ENCODE measurements around the gene CLCN5. TPM values are rescaled to one million over a fixed set of nuclear protein-coding genes. Genes with fewer than 3 reads are reported as not detected.

Gene CLCN5
- total RNA-seq, 4 donors from 2014 or later = 5.3 to 8.0 (median 7.2) TPM

GRCh38 chrX:49995107-49995731 is 72.8 kb downstream of the CLCN5 start:
- H3K27ac ChIP-seq = no peak overlapping the region
- H3K4me1 ChIP-seq = peaks cover 0 to 4% (median 0%) of the 10 kb centered on the region in 3 donors
- H3K36me3 ChIP-seq = no peaks in the 10 kb centered on the region
- intact Hi-C loops (cut with DNase I) = no loop called here
- TF ChIP-seq POLR2A (IDR thresholded peaks at IDR 0.05) = no peak
- no peak for TF ChIP-seq CTCF (IDR thresholded peaks at IDR 0.05)
- no peaks in the 10 kb centered on the region for H3K27me3 ChIP-seq
- 63 to 68% methylated on average over 8 to 10 of the region's 10 CpGs for WGBS, 2 donors
- no peaks in the 10 kb centered on the region for H3K9me3 ChIP-seq
- H3K4me3 ChIP-seq = no peak overlapping the region
- DNase-seq = no peak

GRCh38 chrX:49995795-49996455 is 73.5 kb downstream of the CLCN5 start:
- intact Hi-C loops (cut with DNase I) = no loop called here
- TF ChIP-seq POLR2A (IDR thresholded peaks at IDR 0.05) (no peak), CTCF (IDR thresholded peaks at IDR 0.05) (no peak)
- Histone ChIP-seq H3K36me3 (no peaks in the 10 kb centered on the region), H3K27ac (no peak overlapping the region), H3K9me3 (no peaks in the 10 kb centered on the region), H3K4me1 (peaks cover 0 to 4% (median 0%) of the 10 kb centered on the region in 3 donors), H3K27me3 (no peaks in the 10 kb centered on the region), H3K4me3 (no peak overlapping the region)
- no peak for DNase-seq
- 46 to 50% methylated on average over 2 of the region's 2 CpGs for WGBS, 2 donors

GRCh38 chrX:49996474-49996873 is 74.1 kb downstream of the CLCN5 start:
- WGBS, 2 donors = 81 to 100% methylated on average over 2 of the region's 2 CpGs

GRCh38 chrX:49999087-49999486 is 76.7 kb downstream of the CLCN5 start:
- Histone ChIP-seq H3K9me3 (no peaks in the 10 kb centered on the region), H3K27ac (no peak overlapping the region), H3K4me3 (no peak overlapping the region), H3K36me3 (no peaks in the 10 kb centered on the region), H3K4me1 (peaks cover 0 to 4% (median 0%) of the 10 kb centered on the region in 3 donors), H3K27me3 (no peaks in the 10 kb centered on the region)
- TF ChIP-seq CTCF (IDR thresholded peaks at IDR 0.05) (no peak), POLR2A (IDR thresholded peaks at IDR 0.05) (no peak)
- 87 to 100% methylated on average over 1 to 3 of the region's 3 CpGs for WGBS, 2 donors
- DNase-seq = no peak
- intact Hi-C loops (cut with DNase I) = no loop called here

More at GRCh38 chrX:49996474-49996873, 74.1 kb downstream of the CLCN5 start:
- intact Hi-C loops (cut with DNase I) = no loop called here
- Histone ChIP-seq H3K9me3 (no peaks in the 10 kb centered on the region), H3K4me1 (peaks cover 0 to 4% (median 0%) of the 10 kb centered on the region in 3 donors), H3K27me3 (no peaks in the 10 kb centered on the region), H3K27ac (no peak overlapping the region), H3K4me3 (no peak overlapping the region), H3K36me3 (no peaks in the 10 kb centered on the region)
- TF ChIP-seq POLR2A (IDR thresholded peaks at IDR 0.05) (no peak), CTCF (IDR thresholded peaks at IDR 0.05) (no peak)
- DNase-seq = no peak

GRCh38 chrX:50000937-50001542 is 78.6 kb downstream of the CLCN5 start:
- H3K9me3 ChIP-seq = no peaks in the 10 kb centered on the region
- H3K4me3 ChIP-seq = no peak overlapping the region
- H3K4me1 ChIP-seq = no peaks in the 10 kb centered on the region
- no peak overlapping the region for H3K27ac ChIP-seq
- DNase-seq = no peak
- TF ChIP-seq CTCF (IDR thresholded peaks at IDR 0.05) = no peak
- TF ChIP-seq POLR2A (IDR thresholded peaks at IDR 0.05) = no peak
- intact Hi-C loops (cut with DNase I) = no loop called here
- no peaks in the 10 kb centered on the region for H3K27me3 ChIP-seq
- H3K36me3 ChIP-seq = no peaks in the 10 kb centered on the region
